ENCODE results near the gene MAST2. TPM values are rescaled to one million over a fixed set of nuclear protein-coding genes. Genes with fewer than 3 reads are reported as not detected.

The MAST2 gene
- total RNA-seq, 2 donors from 2014 or later: 9.9 TPM

GRCh38 chr1:45908611-45909140, 105.3 kb downstream of the MAST2 start:
- intact Hi-C loops (cut with DNase I): no loop called here
- Histone ChIP-seq H3K27ac (no peak overlapping the region), H3K36me3 (replicated peaks in 1 of 2; ENCODE audit: insufficient read depth in 1 of 2, low read depth in 2 of 2) (no peaks in the 10 kb centered on the region), H3K4me3 (no peak overlapping the region), H3K27me3 (no peaks in the 10 kb centered on the region), H3K9me3 (no peaks in the 10 kb centered on the region), H3K4me1 (no peaks in the 10 kb centered on the region)
- TF ChIP-seq CTCF (IDR thresholded peaks at IDR 0.05) (no peak), POLR2A (IDR thresholded peaks at IDR 0.05) (no peak)
- ATAC-seq (no peak), DNase-seq (no peak)
- 78 to 82% methylated on average over 3 of the region's 3 CpGs for WGBS, 2 donors

GRCh38 chr1:45911634-45912033, 108.2 kb downstream of the MAST2 start:
- Histone ChIP-seq H3K4me1 (no peaks in the 10 kb centered on the region), H3K27ac (no peak overlapping the region), H3K27me3 (no peaks in the 10 kb centered on the region), H3K36me3 (replicated peaks in 1 of 2; ENCODE audit: insufficient read depth in 1 of 2, low read depth in 2 of 2) (no peaks in the 10 kb centered on the region), H3K9me3 (no peaks in the 10 kb centered on the region), H3K4me3 (no peak overlapping the region)
- no peak for TF ChIP-seq POLR2A (IDR thresholded peaks at IDR 0.05)
- TF ChIP-seq CTCF (IDR thresholded peaks at IDR 0.05): no peak
- ATAC-seq (no peak), DNase-seq (no peak)
- intact Hi-C loops (cut with DNase I): no loop called here
- 91 to 100% methylated on average over 1 of the region's 1 CpG for WGBS, 2 donors

GRCh38 chr1:45913183-45913683, 109.8 kb downstream of the MAST2 start:
- Histone ChIP-seq H3K27me3 (no peaks in the 10 kb centered on the region), H3K27ac (no peak overlapping the region), H3K4me1 (no peaks in the 10 kb centered on the region), H3K36me3 (replicated peaks in 1 of 2; ENCODE audit: insufficient read depth in 1 of 2, low read depth in 2 of 2) (no peaks in the 10 kb centered on the region), H3K9me3 (no peaks in the 10 kb centered on the region), H3K4me3 (no peak overlapping the region)
- ATAC-seq (peak; percentile 18), DNase-seq (peak in 1 of 4 donors; percentile 21)
- WGBS, 2 donors: 75 to 84% methylated on average over 6 of the region's 6 CpGs
- no peak for TF ChIP-seq POLR2A (IDR thresholded peaks at IDR 0.05)
- no peak for TF ChIP-seq CTCF (IDR thresholded peaks at IDR 0.05)
- intact Hi-C loops (cut with DNase I): no loop called here

- intact Hi-C loops (cut with DNase I): no loop called here
- Histone ChIP-seq H3K27me3 (no peaks in the 10 kb centered on the region), H3K4me3 (no peak overlapping the region), H3K9me3 (no peaks in the 10 kb centered on the region), H3K4me1 (no peaks in the 10 kb centered on the region), H3K27ac (no peak overlapping the region), H3K36me3 (replicated peaks in 1 of 2; ENCODE audit: insufficient read depth in 1 of 2, low read depth in 2 of 2) (no peaks in the 10 kb centered on the region)
- DNase-seq: no peak
- ATAC-seq: no peak
- TF ChIP-seq CTCF (IDR thresholded peaks at IDR 0.05) (no peak), POLR2A (IDR thresholded peaks at IDR 0.05) (no peak)
- WGBS, 2 donors: 53 to 65% methylated on average over 4 of the region's 4 CpGs
Observed at GRCh38 chr1:45913731-45914501, 110.5 kb downstream of the MAST2 start.
